HL-60 (cell line): ENCODE data around the gene MICB.
A peak's percentile ranks its signal among the peaks of the same experiment; 100 is the strongest.

Source experiments
- DNase-seq, 2 experiments: peaks; one replicate each; pipeline ENCODE4 v3.0.0-alpha.2; 2010 to 2020; ENCODE audit warnings: low read depth in 1 of 2, low spot score in 1 of 2
- H3K27ac ChIP-seq: fragments of 250-450 bp; sonication (Bioruptor Pico); replicated peaks from 2 replicates; pipeline ENCODE4 v1.5.1; 2020; ENCODE audit warnings: mild to moderate bottlenecking, moderate library complexity
- H3K27me3 ChIP-seq: fragments of 250-450 bp; sonication (Bioruptor Pico); 2 replicates; pipeline ENCODE4 v1.5.1; 2021; ENCODE audit warnings: mild to moderate bottlenecking, moderate library complexity; ENCODE audit not compliant: insufficient read depth, poor library complexity, severe bottlenecking
- H3K4me3 ChIP-seq: replicated peaks from 2 replicates; pipeline ENCODE4 v1.5.1; 2011; ENCODE audit warnings: mild to moderate bottlenecking, control low read depth, low read length; ENCODE audit not compliant: insufficient read depth
- GABPA ChIP-seq: IDR thresholded peaks from 2 replicates; pipeline ENCODE4 v1.6.1; 2012; ENCODE audit warnings: low read depth
- POLR2AphosphoS5 ChIP-seq: IDR thresholded peaks from 2 replicates; pipeline ENCODE4 v1.6.1; 2012; ENCODE audit warnings: low read depth
- SPI1 ChIP-seq: IDR thresholded peaks from 2 replicates; pipeline ENCODE4 v1.6.1; 2012; ENCODE audit warnings: low read depth, mild to moderate bottlenecking, borderline replicate concordance
- TF ChIP-seq, protein P1 (sequence below): IDR thresholded peaks from 2 replicates; pipeline ENCODE4 v1.6.1; 2012; ENCODE audit warnings: low read depth; ENCODE audit not compliant: insufficient replicate concordance
- TF ChIP-seq, protein P2 (sequence below): IDR thresholded peaks from one replicate; pipeline ENCODE4 v1.5.1; 2011; ENCODE audit warnings: low read length, control low read depth, inconsistent platforms; ENCODE audit not compliant: insufficient read depth

MICB gene

DNA sequence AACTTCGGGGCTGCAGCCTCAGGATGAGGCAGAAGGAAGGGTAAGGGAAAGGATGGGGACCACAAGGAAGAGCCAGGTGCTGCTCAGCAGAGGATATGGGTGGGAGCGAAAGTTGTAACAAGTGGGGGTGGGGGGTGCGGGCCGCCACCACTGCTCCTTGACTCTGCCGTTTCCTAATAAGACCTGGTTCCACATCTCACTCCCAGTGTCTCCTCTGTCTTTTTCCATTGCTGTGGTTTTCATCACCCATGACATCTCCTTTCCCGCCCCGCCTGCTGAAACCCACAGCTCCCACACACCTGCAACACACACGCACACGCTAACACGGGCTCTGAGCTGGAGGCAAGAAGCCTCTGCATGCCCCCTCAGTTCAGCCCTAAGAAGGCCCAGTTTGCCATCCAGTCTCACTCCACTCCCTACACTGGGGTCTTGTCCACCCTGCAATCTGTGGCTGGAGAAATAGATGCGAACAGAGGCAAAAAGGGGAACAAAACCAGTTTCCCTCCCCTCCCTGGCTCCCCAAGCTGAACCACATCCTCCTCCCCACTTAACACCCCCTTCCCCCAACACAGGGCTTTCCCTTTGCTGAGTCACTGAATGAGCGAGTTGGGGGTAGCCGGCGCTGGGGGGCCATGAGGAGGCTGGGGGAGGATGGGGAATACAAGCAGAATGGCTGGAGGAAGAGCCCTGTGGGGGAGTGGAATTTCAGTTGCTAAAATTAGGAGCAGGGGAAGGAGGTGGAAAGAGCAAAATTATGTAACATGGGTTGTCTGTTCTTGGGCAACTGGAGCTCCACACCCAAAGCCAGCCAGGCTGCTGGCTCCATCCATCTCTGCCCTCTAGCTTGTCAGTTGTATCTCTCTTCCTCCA is 60.9 kb downstream of the MICB start:
- peak overlapping the region; percentile 92 for H3K27ac ChIP-seq
- H3K4me3 ChIP-seq, result peak overlapping the region; percentile 17
- peak; percentile 98 to 99 for DNase-seq
- no peaks in the 10 kb centered on the region for H3K27me3 ChIP-seq
- TF ChIP-seq, protein P1, sequence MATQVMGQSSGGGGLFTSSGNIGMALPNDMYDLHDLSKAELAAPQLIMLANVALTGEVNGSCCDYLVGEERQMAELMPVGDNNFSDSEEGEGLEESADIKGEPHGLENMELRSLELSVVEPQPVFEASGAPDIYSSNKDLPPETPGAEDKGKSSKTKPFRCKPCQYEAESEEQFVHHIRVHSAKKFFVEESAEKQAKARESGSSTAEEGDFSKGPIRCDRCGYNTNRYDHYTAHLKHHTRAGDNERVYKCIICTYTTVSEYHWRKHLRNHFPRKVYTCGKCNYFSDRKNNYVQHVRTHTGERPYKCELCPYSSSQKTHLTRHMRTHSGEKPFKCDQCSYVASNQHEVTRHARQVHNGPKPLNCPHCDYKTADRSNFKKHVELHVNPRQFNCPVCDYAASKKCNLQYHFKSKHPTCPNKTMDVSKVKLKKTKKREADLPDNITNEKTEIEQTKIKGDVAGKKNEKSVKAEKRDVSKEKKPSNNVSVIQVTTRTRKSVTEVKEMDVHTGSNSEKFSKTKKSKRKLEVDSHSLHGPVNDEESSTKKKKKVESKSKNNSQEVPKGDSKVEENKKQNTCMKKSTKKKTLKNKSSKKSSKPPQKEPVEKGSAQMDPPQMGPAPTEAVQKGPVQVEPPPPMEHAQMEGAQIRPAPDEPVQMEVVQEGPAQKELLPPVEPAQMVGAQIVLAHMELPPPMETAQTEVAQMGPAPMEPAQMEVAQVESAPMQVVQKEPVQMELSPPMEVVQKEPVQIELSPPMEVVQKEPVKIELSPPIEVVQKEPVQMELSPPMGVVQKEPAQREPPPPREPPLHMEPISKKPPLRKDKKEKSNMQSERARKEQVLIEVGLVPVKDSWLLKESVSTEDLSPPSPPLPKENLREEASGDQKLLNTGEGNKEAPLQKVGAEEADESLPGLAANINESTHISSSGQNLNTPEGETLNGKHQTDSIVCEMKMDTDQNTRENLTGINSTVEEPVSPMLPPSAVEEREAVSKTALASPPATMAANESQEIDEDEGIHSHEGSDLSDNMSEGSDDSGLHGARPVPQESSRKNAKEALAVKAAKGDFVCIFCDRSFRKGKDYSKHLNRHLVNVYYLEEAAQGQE, result no peak
- TF ChIP-seq POLR2AphosphoS5 (peak; percentile 96), GABPA (no peak; the same call in 1 of the 2 replicates), SPI1 (peak; percentile 65; the same call in 1 of the 2 replicates)
- TF ChIP-seq, protein P2, sequence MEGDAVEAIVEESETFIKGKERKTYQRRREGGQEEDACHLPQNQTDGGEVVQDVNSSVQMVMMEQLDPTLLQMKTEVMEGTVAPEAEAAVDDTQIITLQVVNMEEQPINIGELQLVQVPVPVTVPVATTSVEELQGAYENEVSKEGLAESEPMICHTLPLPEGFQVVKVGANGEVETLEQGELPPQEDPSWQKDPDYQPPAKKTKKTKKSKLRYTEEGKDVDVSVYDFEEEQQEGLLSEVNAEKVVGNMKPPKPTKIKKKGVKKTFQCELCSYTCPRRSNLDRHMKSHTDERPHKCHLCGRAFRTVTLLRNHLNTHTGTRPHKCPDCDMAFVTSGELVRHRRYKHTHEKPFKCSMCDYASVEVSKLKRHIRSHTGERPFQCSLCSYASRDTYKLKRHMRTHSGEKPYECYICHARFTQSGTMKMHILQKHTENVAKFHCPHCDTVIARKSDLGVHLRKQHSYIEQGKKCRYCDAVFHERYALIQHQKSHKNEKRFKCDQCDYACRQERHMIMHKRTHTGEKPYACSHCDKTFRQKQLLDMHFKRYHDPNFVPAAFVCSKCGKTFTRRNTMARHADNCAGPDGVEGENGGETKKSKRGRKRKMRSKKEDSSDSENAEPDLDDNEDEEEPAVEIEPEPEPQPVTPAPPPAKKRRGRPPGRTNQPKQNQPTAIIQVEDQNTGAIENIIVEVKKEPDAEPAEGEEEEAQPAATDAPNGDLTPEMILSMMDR, result no peak

DNA sequence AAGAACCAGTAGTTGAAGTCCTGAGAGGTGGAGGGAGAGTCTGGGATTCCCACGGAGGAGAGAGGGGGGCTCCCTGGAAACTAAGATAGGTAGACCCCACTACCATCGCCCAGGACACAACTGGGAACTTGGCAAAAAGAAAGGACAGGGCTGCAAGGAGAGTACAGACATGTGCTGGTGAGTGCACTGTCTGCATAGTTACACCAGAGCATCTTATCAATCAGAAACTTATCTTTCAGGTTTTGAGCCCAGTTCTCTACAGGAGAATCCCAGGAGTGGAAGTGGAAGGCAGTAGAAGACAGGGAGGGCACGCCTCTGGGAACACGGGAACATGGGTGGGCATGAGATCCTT is 61.6 kb downstream of the MICB start:
- DNase-seq, result no peak
- TF ChIP-seq, protein P1, result no peak
- TF ChIP-seq, protein P2, result no peak
- no peak for TF ChIP-seq SPI1
- TF ChIP-seq POLR2AphosphoS5, result no peak
- TF ChIP-seq GABPA, result no peak
- peak overlapping the region; percentile 17 for H3K4me3 ChIP-seq
- H3K27ac ChIP-seq, result peak overlapping the region; percentile 92
- no peaks in the 10 kb centered on the region for H3K27me3 ChIP-seq

DNA sequence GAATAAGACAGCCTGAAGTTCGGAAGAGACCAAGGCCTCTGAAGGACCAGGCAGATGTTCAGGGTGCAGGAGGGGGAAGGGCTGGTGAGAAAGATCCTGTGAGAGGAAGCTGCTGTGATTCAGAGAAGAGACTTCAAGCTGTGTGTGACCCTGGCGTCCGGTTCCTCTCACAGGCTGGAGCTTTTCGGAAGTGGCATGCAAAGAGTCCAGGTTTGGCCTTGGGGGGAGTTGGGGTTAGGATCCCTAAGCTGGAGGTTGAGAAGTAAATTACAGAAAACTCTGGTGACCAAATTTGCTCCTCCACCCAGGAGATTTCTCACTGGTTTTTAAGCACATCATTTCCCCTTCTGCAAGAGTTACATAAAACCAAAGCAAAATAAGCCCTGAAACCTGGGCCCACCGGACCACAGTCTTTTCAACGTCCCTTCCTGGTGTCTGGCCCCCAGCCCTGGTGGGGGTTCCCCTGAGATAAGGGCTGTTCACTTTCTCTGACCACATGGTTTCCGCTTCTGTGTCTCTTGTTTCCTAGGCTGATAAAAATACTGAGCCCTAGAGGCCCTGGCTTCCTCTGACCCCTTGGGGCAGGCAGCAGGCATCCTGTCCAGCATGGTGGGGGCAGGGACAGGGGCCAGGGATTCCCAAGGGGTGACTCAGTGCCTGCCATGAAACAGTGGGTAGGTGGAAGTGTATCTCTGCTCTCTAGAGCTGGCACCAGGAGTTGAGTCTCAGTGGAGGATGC is 62.2 kb downstream of the MICB start:
- Histone ChIP-seq H3K27ac (peak overlapping the region; percentile 92), H3K27me3 (no peaks in the 10 kb centered on the region), H3K4me3 (no peak overlapping the region)
- DNase-seq, result peak; percentile 94 to 96
- TF ChIP-seq SPI1, result peak; percentile 83
- TF ChIP-seq, protein P1, result no peak
- peak; percentile 61; the same call in 1 of the 2 replicates for TF ChIP-seq POLR2AphosphoS5
